ENCODE results near the gene TRIM24. TPM values are rescaled to one million over a fixed set of nuclear protein-coding genes. Genes with fewer than 3 reads are reported as not detected.

Gene TRIM24
- polyA plus RNA-seq, 1 of the 3 experiments (the other 2 are of a cell fraction): 5.3 TPM

GRCh38 chr7:138433583-138434443, 26.2 kb upstream of the TRIM24 start:
- DNase-seq: no peak
- H3K9ac ChIP-seq: no peak overlapping the region
- no peaks in the 10 kb centered on the region for H3K27me3 ChIP-seq (ENCODE audit: insufficient read depth)
- H2AFZ ChIP-seq (ENCODE audit: low read depth): no peak overlapping the region
- H3K27ac ChIP-seq (ENCODE audit: low read depth in 2 of 2, low read length in 1 of 2): no peak overlapping the region
- H3K4me2 ChIP-seq: no peak overlapping the region
- no peak overlapping the region for H3K4me3 ChIP-seq (ENCODE audit: low read depth in 2 of 2, low read length in 1 of 2)
- H3K4me1 ChIP-seq (ENCODE audit: control insufficient read depth in 1 of 2, insufficient read depth in 2 of 2, low read depth in 1 of 2, low read length in 1 of 2): no peaks in the 10 kb centered on the region
- peaks cover 14% of the 10 kb centered on the region for H3K9me3 ChIP-seq
- H3F3A ChIP-seq (replicated peaks; ENCODE audit: insufficient read depth): no peaks in the 10 kb centered on the region
- 23% methylated on average over 6 of the region's 6 CpGs for WGBS (ENCODE audit: low lambda C conversion rate)
- ChIA-PET POLR2A (no interaction called here), CTCF (no interaction called here)
- no peaks in the 10 kb centered on the region for H4K20me1 ChIP-seq (ENCODE audit: insufficient read depth)
- no peak for TF ChIP-seq JUND (IDR thresholded peaks at IDR 0.05)
- TF ChIP-seq, protein P1, sequence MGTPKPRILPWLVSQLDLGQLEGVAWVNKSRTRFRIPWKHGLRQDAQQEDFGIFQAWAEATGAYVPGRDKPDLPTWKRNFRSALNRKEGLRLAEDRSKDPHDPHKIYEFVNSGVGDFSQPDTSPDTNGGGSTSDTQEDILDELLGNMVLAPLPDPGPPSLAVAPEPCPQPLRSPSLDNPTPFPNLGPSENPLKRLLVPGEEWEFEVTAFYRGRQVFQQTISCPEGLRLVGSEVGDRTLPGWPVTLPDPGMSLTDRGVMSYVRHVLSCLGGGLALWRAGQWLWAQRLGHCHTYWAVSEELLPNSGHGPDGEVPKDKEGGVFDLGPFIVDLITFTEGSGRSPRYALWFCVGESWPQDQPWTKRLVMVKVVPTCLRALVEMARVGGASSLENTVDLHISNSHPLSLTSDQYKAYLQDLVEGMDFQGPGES (IDR thresholded peaks at IDR 0.05; ENCODE audit: low read depth, low read length): no peak
- no peak for TF ChIP-seq NFIC (IDR thresholded peaks at IDR 0.05; ENCODE audit: borderline replicate concordance)
- no peaks in the 10 kb centered on the region for H3K9me2 ChIP-seq
- no peaks in the 10 kb centered on the region for H3K36me3 ChIP-seq (replicated peaks in 1 of 2; ENCODE audit: control insufficient read depth in 1 of 2, insufficient read depth in 2 of 2, low read length in 1 of 2)
- no peaks in the 10 kb centered on the region for H3K79me2 ChIP-seq (ENCODE audit: insufficient read depth)

DNA sequence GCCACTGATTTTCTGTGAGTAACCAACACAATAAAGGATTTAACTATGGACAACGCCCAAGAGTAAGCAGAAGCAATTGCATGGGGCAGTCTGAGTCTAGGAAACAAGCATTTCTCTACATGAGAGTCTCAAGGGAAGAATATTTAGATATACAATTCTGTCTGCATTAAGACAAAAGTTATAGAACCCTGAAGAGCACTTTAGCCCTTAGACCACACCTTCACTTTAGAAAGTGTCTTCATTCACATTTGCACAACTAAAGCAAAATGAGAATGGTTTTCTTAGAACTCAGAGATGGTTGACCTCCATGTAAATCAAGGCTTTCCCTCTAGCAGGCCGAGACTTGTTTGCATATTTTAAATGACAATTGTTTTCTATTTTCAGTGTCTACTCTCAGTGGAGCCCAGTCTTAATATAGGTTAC, 25.5 kb upstream of the TRIM24 start:
- no peaks in the 10 kb centered on the region for H3K27me3 ChIP-seq (ENCODE audit: insufficient read depth)
- no peak overlapping the region for H2AFZ ChIP-seq (ENCODE audit: low read depth)
- H3K79me2 ChIP-seq (ENCODE audit: insufficient read depth): no peaks in the 10 kb centered on the region
- CTCF ChIA-PET: no interaction called here
- no peaks in the 10 kb centered on the region for H3F3A ChIP-seq (replicated peaks; ENCODE audit: insufficient read depth)
- H3K9me2 ChIP-seq: no peaks in the 10 kb centered on the region
- no peak overlapping the region for H3K27ac ChIP-seq (ENCODE audit: low read depth in 2 of 2, low read length in 1 of 2)
- no peaks in the 10 kb centered on the region for H4K20me1 ChIP-seq (ENCODE audit: insufficient read depth)
- peaks cover 10% of the 10 kb centered on the region; the same call in 1 of the 2 replicates for H3K9me3 ChIP-seq
- POLR2A ChIA-PET: no interaction called here
- H3K4me3 ChIP-seq (ENCODE audit: low read depth in 2 of 2, low read length in 1 of 2): no peak overlapping the region
- no peak overlapping the region for H3K4me2 ChIP-seq
- no peak for DNase-seq
- H3K4me1 ChIP-seq (ENCODE audit: control insufficient read depth in 1 of 2, insufficient read depth in 2 of 2, low read depth in 1 of 2, low read length in 1 of 2): no peaks in the 10 kb centered on the region
- WGBS (ENCODE audit: low lambda C conversion rate): 13% methylated on average over 2 of the region's 2 CpGs
- no peaks in the 10 kb centered on the region for H3K36me3 ChIP-seq (replicated peaks in 1 of 2; ENCODE audit: control insufficient read depth in 1 of 2, insufficient read depth in 2 of 2, low read length in 1 of 2)
- H3K9ac ChIP-seq: no peak overlapping the region
- TF ChIP-seq YY1 (IDR thresholded peaks at IDR 0.05; ENCODE audit: low read depth) (no peak), POLR2AphosphoS5 (IDR thresholded peaks at IDR 0.05; ENCODE audit: low read depth, low read length) (no peak), PBX3 (IDR thresholded peaks at IDR 0.05) (no peak), RXRA (IDR thresholded peaks at IDR 0.05; ENCODE audit: borderline replicate concordance, low read depth) (no peak), GATA2 (CRISPR knock-in tag; IDR thresholded peaks at IDR 0.05) (no peak), CHD2 (IDR thresholded peaks at IDR 0.05; ENCODE audit: low read length, partially characterized antibody) (no peak), JUND (IDR thresholded peaks at IDR 0.05) (no peak), SMC3 (IDR thresholded peaks at IDR 0.05; ENCODE audit: low read depth, low read length) (no peak), REST (IDR thresholded peaks at IDR 0.05; ENCODE audit: low read depth, low read length) (no peak), USF2 (IDR thresholded peaks at IDR 0.05; ENCODE audit: borderline replicate concordance, low read depth, low read length) (no peak), ZBTB33 (IDR thresholded peaks at IDR 0.05; ENCODE audit: borderline replicate concordance, low read depth) (no peak)
- TF ChIP-seq, protein P1 (IDR thresholded peaks at IDR 0.05; ENCODE audit: low read depth, low read length): no peak
- TF ChIP-seq, protein P2, sequence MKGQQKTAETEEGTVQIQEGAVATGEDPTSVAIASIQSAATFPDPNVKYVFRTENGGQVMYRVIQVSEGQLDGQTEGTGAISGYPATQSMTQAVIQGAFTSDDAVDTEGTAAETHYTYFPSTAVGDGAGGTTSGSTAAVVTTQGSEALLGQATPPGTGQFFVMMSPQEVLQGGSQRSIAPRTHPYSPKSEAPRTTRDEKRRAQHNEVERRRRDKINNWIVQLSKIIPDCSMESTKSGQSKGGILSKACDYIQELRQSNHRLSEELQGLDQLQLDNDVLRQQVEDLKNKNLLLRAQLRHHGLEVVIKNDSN (IDR thresholded peaks at IDR 0.05; ENCODE audit: borderline replicate concordance, low read depth): no peak

Data from SK-N-SH (cell line).